Tibial nerve (tissue), 4 donors: ENCODE measurements around the gene LPIN3. TPM values are rescaled to one million over a fixed set of nuclear protein-coding genes. Genes with fewer than 3 reads are reported as not detected.

Experiments used
- DNase-seq, 2 donors: peaks; one replicate each; pipeline ENCODE4 v3.0.0-alpha.2; 2019; ENCODE audit warnings: low spot score in 2 of 2
- H3K27ac ChIP-seq, 4 donors: fragments of 200-600 bp; sonication (generic) in 3 of 4; one replicate each; pipeline ENCODE4 v1.5.1; 2017 to 2019; ENCODE audit warnings: mild to moderate bottlenecking in 1 of 4
- H3K27me3 ChIP-seq, 2 donors: fragments of 200-600 bp; sonication (generic) in 1 of 2; one replicate each; pipeline versions ENCODE4 v1.5.1 to v1.6.0; 2017 to 2019
- H3K36me3 ChIP-seq, 3 donors: fragments of 200-600 bp; sonication (generic); one replicate each; pipeline ENCODE4 v1.5.1; 2018 to 2019
- H3K4me1 ChIP-seq, 4 donors: fragments of 200-600 bp; sonication (generic) in 3 of 4; one replicate each; pipeline ENCODE4 v1.5.1; 2017 to 2019
- H3K4me3 ChIP-seq, 4 donors: fragments of 200-600 bp; sonication (generic) in 3 of 4; one replicate each; pipeline ENCODE4 v1.5.1; 2017 to 2019; ENCODE audit warnings: mild to moderate bottlenecking in 1 of 4, moderate library complexity in 1 of 4
- H3K9me3 ChIP-seq, 4 donors: fragments of 200-600 bp; sonication (generic) in 3 of 4; one replicate each; pipeline ENCODE4 v1.5.1; 2017 to 2019
- EP300 ChIP-seq, 2 donors: sonication (generic); formaldehyde crosslinking; IDR thresholded peaks; one replicate each; pipeline ENCODE4 v1.6.1; 2017; ENCODE audit warnings: antibody characterized with exemption in 2 of 2, mild to moderate bottlenecking in 1 of 2
- POLR2A ChIP-seq, 2 donors: fragments of 450-650 bp; IDR thresholded peaks; one replicate each; pipeline ENCODE4 v1.6.1; 2017; ENCODE audit warnings: antibody characterized with exemption in 2 of 2, mild to moderate bottlenecking in 2 of 2, moderate library complexity in 2 of 2
- WGBS, 2 donors: methylation state at CpG; one replicate each; pipeline ENCODE4 v1.1.5; 2018; 5-methylcytosine and 5-hydroxymethylcytosine counted together
- total RNA-seq, 4 donors: library from RNA; depleted of rRNA; stranded (reverse); fragments of >200 nt; gene quantifications; one replicate each; pipeline ENCODE4 v1.1.0, GENCODE V29; 2016
- TF ChIP-seq, protein P1 (sequence below), 5 experiments: fragments of 200-600 bp in 3 of 5; fragments of 450-650 bp in 2 of 5; sonication (generic) in 3 of 5; IDR thresholded peaks; one replicate each; pipeline ENCODE4 v1.5.1; 2016 to 2019; ENCODE audit warnings: antibody characterized with exemption in 5 of 5, mild to moderate bottlenecking in 3 of 5, moderate library complexity in 2 of 5

Gene LPIN3
- total RNA-seq, 4 donors from 2014 or later: 24.5 to 64.8 (median 36.5) TPM

DNA sequence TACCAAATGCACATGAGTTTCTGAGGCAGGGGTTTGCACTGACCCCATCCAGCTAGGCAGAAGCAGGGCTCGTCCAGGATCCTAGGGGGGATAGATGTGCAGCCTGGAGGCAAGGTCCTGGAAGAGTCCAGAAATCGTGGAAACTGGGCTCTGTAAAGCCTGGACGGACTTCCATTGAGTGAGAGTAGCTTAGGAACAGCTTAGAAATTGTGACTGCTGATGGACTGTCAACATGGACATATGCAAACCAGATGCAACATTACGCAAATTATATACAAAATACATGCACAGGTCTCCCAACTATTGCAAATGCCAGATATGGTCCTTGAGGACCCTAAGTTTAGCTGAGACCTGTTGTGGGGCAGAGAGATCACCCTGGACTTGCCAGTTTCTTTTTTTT lies 30.8 kb downstream of the LPIN3 start:
- Histone ChIP-seq H3K4me3 (no peak overlapping the region), H3K4me1 (peaks cover 0 to 9% (median 0%) of the 10 kb centered on the region in 4 donors), H3K27ac (no peak overlapping the region), H3K36me3 (no peaks in the 10 kb centered on the region), H3K27me3 (peaks cover 0 to 14% of the 10 kb centered on the region in 2 donors), H3K9me3 (peaks cover 0 to 8% (median 0%) of the 10 kb centered on the region in 4 donors)
- 95 to 96% methylated on average over 4 of the region's 4 CpGs for WGBS, 2 donors
- no peak for TF ChIP-seq EP300 (IDR thresholded peaks at IDR 0.05)
- no peak for TF ChIP-seq POLR2A (IDR thresholded peaks at IDR 0.05)
- TF ChIP-seq, protein P1, sequence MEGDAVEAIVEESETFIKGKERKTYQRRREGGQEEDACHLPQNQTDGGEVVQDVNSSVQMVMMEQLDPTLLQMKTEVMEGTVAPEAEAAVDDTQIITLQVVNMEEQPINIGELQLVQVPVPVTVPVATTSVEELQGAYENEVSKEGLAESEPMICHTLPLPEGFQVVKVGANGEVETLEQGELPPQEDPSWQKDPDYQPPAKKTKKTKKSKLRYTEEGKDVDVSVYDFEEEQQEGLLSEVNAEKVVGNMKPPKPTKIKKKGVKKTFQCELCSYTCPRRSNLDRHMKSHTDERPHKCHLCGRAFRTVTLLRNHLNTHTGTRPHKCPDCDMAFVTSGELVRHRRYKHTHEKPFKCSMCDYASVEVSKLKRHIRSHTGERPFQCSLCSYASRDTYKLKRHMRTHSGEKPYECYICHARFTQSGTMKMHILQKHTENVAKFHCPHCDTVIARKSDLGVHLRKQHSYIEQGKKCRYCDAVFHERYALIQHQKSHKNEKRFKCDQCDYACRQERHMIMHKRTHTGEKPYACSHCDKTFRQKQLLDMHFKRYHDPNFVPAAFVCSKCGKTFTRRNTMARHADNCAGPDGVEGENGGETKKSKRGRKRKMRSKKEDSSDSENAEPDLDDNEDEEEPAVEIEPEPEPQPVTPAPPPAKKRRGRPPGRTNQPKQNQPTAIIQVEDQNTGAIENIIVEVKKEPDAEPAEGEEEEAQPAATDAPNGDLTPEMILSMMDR (IDR thresholded peaks at IDR 0.05): no peak
- DNase-seq: no peak

DNA sequence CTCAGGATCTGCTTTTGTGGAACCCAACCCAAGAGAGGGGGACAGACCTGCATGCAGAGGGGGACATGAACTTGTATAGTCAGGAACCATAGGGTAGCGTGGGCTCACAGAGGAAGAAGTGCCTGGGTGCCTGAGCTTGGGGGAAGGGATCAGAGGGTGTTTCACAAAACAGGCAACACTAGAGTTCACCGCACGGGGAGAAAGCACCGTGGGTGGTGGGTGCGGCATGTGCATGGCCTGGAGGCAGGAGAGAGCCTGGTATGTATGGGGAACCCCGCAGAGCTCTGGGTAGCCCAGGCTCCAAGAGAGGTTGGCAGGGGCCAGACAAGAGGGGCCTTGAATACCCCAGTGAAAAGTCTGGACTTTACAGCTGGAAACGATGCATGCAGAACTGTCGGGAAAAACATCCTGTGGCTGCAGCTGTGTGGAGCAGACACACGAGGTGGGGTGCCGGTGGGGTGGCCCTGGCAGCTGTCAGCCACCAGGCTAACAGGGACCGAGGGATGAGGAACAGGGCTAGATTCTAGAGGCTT lies 32.7 kb downstream of the LPIN3 start:
- no peak for DNase-seq
- no peak for TF ChIP-seq POLR2A (IDR thresholded peaks at IDR 0.05)
- TF ChIP-seq, protein P1 (IDR thresholded peaks at IDR 0.05): no peak
- no peak for TF ChIP-seq EP300 (IDR thresholded peaks at IDR 0.05)
- no peak overlapping the region for H3K4me3 ChIP-seq
- H3K27me3 ChIP-seq: no peaks in the 10 kb centered on the region
- no peak overlapping the region for H3K27ac ChIP-seq
- peaks cover 0 to 8% (median 0%) of the 10 kb centered on the region in 4 donors for H3K9me3 ChIP-seq
- H3K4me1 ChIP-seq: no peaks in the 10 kb centered on the region
- H3K36me3 ChIP-seq: no peaks in the 10 kb centered on the region
- 49 to 54% methylated on average over 11 of the region's 11 CpGs for WGBS, 2 donors

DNA sequence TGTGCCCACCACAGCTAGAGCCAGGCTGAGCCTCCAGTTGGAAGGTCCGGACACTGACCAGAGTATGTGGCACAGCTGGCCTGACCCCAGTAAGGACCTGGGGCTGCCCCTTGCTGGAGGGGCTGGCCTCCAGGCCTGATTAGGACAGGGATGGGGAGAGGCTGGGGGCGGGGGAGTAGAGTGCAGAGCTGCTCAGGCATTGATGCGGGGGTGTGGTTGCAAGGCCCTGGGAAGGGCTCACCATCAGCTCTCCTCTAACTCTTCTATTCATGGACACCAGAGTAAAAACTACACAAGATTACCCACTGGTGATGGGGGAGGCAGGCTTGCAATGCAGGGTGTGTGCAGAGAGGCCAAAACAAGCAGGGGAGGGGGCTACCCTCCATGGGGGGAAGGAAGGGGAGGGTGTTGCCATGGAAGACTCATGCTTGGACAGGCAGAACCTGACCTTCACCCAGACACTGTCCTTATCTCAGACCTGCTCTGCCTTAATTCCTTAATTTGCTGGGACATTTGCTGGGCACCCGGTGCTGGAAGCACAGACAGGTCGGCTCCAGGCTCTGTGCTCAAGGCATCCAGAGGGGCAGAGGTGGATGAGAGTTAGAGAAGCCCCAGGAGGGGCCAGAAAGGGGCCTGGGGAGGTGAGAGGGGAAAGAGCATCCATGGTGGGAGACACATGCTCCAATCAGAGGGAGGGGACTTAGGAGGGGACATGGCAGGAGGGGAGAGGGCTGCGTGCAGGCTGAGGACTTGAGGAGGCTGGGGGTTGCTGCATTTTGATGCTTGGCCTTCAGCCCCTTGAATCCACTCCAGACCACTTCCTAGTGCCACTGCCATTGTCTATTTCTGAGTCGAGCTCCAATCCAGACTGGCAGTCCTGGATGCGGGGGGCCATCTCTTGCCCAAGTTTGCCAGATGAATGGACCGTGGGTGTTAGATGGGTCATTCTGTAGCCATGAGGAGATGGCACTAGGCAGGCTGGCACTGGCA lies 33.6 kb downstream of the LPIN3 start:
- Histone ChIP-seq H3K36me3 (no peaks in the 10 kb centered on the region), H3K4me1 (no peaks in the 10 kb centered on the region), H3K9me3 (peaks cover 0 to 8% (median 0%) of the 10 kb centered on the region in 4 donors), H3K4me3 (no peak overlapping the region), H3K27ac (no peak overlapping the region), H3K27me3 (no peaks in the 10 kb centered on the region)
- WGBS, 2 donors: 70 to 72% methylated on average over 8 to 9 of the region's 9 CpGs
- no peak for DNase-seq
- TF ChIP-seq POLR2A (IDR thresholded peaks at IDR 0.05) (no peak), EP300 (IDR thresholded peaks at IDR 0.05) (no peak)
- TF ChIP-seq, protein P1 (IDR thresholded peaks at IDR 0.05): no peak

DNA sequence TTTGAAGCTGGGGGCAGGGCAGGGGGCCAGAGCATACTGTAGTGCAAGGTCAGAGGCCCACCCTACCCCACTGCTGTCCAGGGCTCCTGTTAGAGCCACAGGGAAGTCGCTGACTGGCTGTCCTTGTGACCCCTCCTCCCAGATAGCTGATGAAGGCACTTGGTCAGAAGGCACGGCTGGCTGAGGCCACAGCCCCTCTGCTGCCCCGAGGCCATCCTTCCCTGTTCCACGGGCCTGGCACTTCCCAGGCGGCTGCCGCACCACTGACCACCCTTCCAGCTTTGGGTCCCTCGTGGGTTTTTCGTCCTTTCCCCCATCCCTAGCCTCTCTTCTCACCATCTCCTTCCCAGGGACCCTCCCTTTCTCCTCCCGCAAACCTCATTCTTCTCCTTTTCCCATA lies 35.2 kb downstream of the LPIN3 start:
- WGBS, 2 donors: 72 to 75% methylated on average over 9 of the region's 9 CpGs
- H3K9me3 ChIP-seq: peaks cover 0 to 7% (median 0%) of the 10 kb centered on the region in 4 donors

More for the DNA sequence above, 35.2 kb downstream of the LPIN3 start:
- H3K27me3 ChIP-seq: no peaks in the 10 kb centered on the region
- no peak overlapping the region for H3K27ac ChIP-seq
- DNase-seq: no peak
- no peak overlapping the region for H3K4me3 ChIP-seq
- TF ChIP-seq, protein P1 (IDR thresholded peaks at IDR 0.05): no peak
- no peak for TF ChIP-seq POLR2A (IDR thresholded peaks at IDR 0.05)
- TF ChIP-seq EP300 (IDR thresholded peaks at IDR 0.05): no peak
- H3K4me1 ChIP-seq: peaks cover 0 to 7% (median 0%) of the 10 kb centered on the region in 4 donors
- no peaks in the 10 kb centered on the region for H3K36me3 ChIP-seq
